GM12801 (cell line): ENCODE measurements around the gene LRG1.

Experiments
- CTCF ChIP-seq: IDR thresholded peaks from one replicate; pipeline ENCODE4 v1.5.1; 2011; ENCODE audit warnings: control low read depth; ENCODE audit not compliant: insufficient read length; ENCODE audit errors: extremely low read depth

LRG1 gene

GRCh38 chr19:4539693-4540581 is at the start of gene LRG1:
Gene LRG1 (minus strand): TSS chr19:4540036. CDS start chr19:4540013, 23 bp downstream.
- no peak for TF ChIP-seq CTCF

GRCh38 chr19:4588291-4588761 is 48.5 kb upstream of the LRG1 start:
- no peak for TF ChIP-seq CTCF

GRCh38 chr19:4587527-4587926 is 47.7 kb upstream of the LRG1 start:
- TF ChIP-seq CTCF: no peak

- TF ChIP-seq CTCF: no peak
These were observed 46.9 kb upstream of the LRG1 start for GRCh38 chr19:4586691-4587090.

- no peak for TF ChIP-seq CTCF
These were observed 46.4 kb upstream of the LRG1 start for GRCh38 chr19:4586245-4586644.

GRCh38 chr19:4585556-4585955 is 45.7 kb upstream of the LRG1 start:
- TF ChIP-seq CTCF: no peak

- TF ChIP-seq CTCF: no peak
These were observed 45.0 kb upstream of the LRG1 start for GRCh38 chr19:4584670-4585460.
